K562 (cell line): ENCODE results near the gene CPSF4L. TPM values are rescaled to one million over a fixed set of nuclear protein-coding genes. Genes with fewer than 3 reads are reported as not detected.
A peak's percentile ranks its signal among the peaks of the same experiment; 100 is the strongest.

Experiments
- ARID1B ChIP-seq: fragments of 450-650 bp; IDR thresholded peaks from 2 replicates; pipeline ENCODE4 v1.6.1; 2016; ENCODE audit warnings: antibody characterized with exemption, mild to moderate bottlenecking, inconsistent platforms
- DACH1 ChIP-seq: fragments of 450-650 bp; IDR thresholded peaks from 2 replicates; pipeline ENCODE4 v1.6.1; 2018; ENCODE audit not compliant: partially characterized antibody
- EGR1 ChIP-seq: fragments of 450-650 bp; conservative IDR thresholded peaks from 2 replicates; pipeline ENCODE4 v1.6.1; 2017; ENCODE audit warnings: mild to moderate bottlenecking
- HMBOX1 ChIP-seq: sonication (generic); IDR thresholded peaks from 2 replicates; pipeline ENCODE4 v1.6.1; 2016
- ID3 ChIP-seq, 2 experiments: fragments of 250-450 bp in 1 of 2; fragments of 450-650 bp in 1 of 2; sonication (Bioruptor Pico) in 1 of 2; IDR thresholded peaks; 2 replicates each; pipeline versions ENCODE4 v1.6.1 to v1.8.0; 2016 to 2021; ENCODE audit warnings: mild to moderate bottlenecking in 2 of 2, moderate library complexity in 2 of 2, missing compliant biosample characterization in 1 of 2, missing genetic modification characterization in 1 of 2
- JUN ChIP-seq, 2 experiments: sonication (generic) in 1 of 2; formaldehyde crosslinking in 1 of 2; IDR thresholded peaks; 2 replicates each; pipeline versions ENCODE4 v1.6.1 to v1.8.0; 2012 to 2022; ENCODE audit warnings: borderline replicate concordance in 2 of 2, mild to moderate bottlenecking in 2 of 2, improper control_type of control experiment in 1 of 2, low read depth in 1 of 2, low read length in 1 of 2, missing genetic modification reagents in 1 of 2
- KLF16 ChIP-seq: IDR thresholded peaks from 2 replicates; pipeline ENCODE4 v1.6.1; 2016; ENCODE audit warnings: antibody characterized with exemption
- MAFF ChIP-seq: IDR thresholded peaks from 2 replicates; pipeline ENCODE4 v1.6.1; 2012; ENCODE audit warnings: low read length, improper control_type of control experiment
- MAFK ChIP-seq: IDR thresholded peaks from 2 replicates; pipeline ENCODE4 v1.6.1; 2011; ENCODE audit warnings: low read length, improper control_type of control experiment
- MEF2A ChIP-seq: IDR thresholded peaks from 2 replicates; pipeline ENCODE4 v1.6.1; 2011; ENCODE audit warnings: low read depth, mild to moderate bottlenecking, low read length, moderate library complexity; ENCODE audit not compliant: control insufficient read depth
- MYNN ChIP-seq, 2 experiments: sonication (generic); formaldehyde crosslinking in 1 of 2; IDR thresholded peaks; 2 replicates each; pipeline versions ENCODE4 v1.5.0 to v1.6.1; 2016 to 2020; ENCODE audit warnings: antibody characterized with exemption in 1 of 2, missing genetic modification reagents in 1 of 2
- NFE2L1 ChIP-seq: fragments of 450-650 bp; IDR thresholded peaks from 2 replicates; pipeline ENCODE4 v1.6.1; 2016; ENCODE audit warnings: missing genetic modification characterization, low read depth, mild to moderate bottlenecking, missing compliant biosample characterization, moderate library complexity, borderline replicate concordance
- NR2C2 ChIP-seq, 2 experiments: fragments of 200-800 bp in 1 of 2; sonication (Bioruptor generic) in 1 of 2; sonication (generic) in 1 of 2; formaldehyde crosslinking in 1 of 2; IDR thresholded peaks; 2 replicates each; pipeline versions ENCODE4 v1.6.1 to v1.8.0; 2016 to 2022; ENCODE audit warnings: mild to moderate bottlenecking in 1 of 2, missing compliant biosample characterization in 1 of 2, missing genetic modification characterization in 1 of 2, missing genetic modification reagents in 1 of 2
- PTTG1 ChIP-seq: fragments of 450-650 bp; IDR thresholded peaks from 2 replicates; pipeline ENCODE4 v1.6.1; 2016; ENCODE audit warnings: low read depth, mild to moderate bottlenecking, missing genetic modification characterization, missing compliant biosample characterization
- RBM15 ChIP-seq: fragments of 200-400 bp; formaldehyde crosslinking; IDR thresholded peaks from 2 replicates; pipeline ENCODE4 v1.6.1; 2018; ENCODE audit warnings: mild to moderate bottlenecking, low read length, moderate library complexity; ENCODE audit not compliant: insufficient read depth
- RCOR1 ChIP-seq, 2 experiments: IDR thresholded peaks; 2 replicates each; pipeline ENCODE4 v1.6.1; 2012; ENCODE audit warnings: low read depth in 2 of 2, low read length in 2 of 2, borderline replicate concordance in 1 of 2, improper control_type of control experiment in 1 of 2
- RNF2 ChIP-seq: sonication (generic); IDR thresholded peaks from 2 replicates; pipeline ENCODE4 v1.6.1; 2016
- SMAD4 ChIP-seq: fragments of 250-450 bp; sonication (Bioruptor Pico); conservative IDR thresholded peaks from 2 replicates; pipeline ENCODE4 v1.8.0; 2021; ENCODE audit warnings: inconsistent platforms, mild to moderate bottlenecking, moderate library complexity
- SP2 ChIP-seq: IDR thresholded peaks from 2 replicates; pipeline ENCODE4 v1.6.1; 2011; ENCODE audit warnings: mild to moderate bottlenecking, low read depth, low read length, moderate library complexity; ENCODE audit not compliant: poor library complexity, severe bottlenecking; ENCODE audit errors: extremely low read depth
- SPI1 ChIP-seq: IDR thresholded peaks from 2 replicates; pipeline ENCODE4 v1.6.1; 2011; ENCODE audit warnings: low read depth, low read length, control low read depth, borderline replicate concordance
- SRF ChIP-seq, 2 experiments: fragments of 250-450, 450-650 bp in 1 of 2; sonication (Bioruptor Pico) in 1 of 2; sonication (generic) in 1 of 2; formaldehyde crosslinking; IDR thresholded peaks; 2 replicates each; pipeline versions ENCODE4 v1.5.0 to v1.5.1; 2020 to 2022; ENCODE audit warnings: mild to moderate bottlenecking in 1 of 2, missing genetic modification reagents in 1 of 2
- VEZF1 ChIP-seq: fragments of 200-800 bp; sonication (Bioruptor generic); IDR thresholded peaks from 2 replicates; pipeline ENCODE4 v1.6.1; 2017; ENCODE audit warnings: missing genetic modification characterization, missing compliant biosample characterization
- ZNF316 ChIP-seq: fragments of 450-650 bp; IDR thresholded peaks from 2 replicates; pipeline ENCODE4 v1.6.1; 2016
- ZNF41 ChIP-seq: fragments of 250-450 bp; sonication (Bioruptor Pico); conservative IDR thresholded peaks from 2 replicates; pipeline ENCODE4 v1.4.0; 2020; ENCODE audit warnings: mild to moderate bottlenecking
- ZNF445 ChIP-seq: fragments of 250-450 bp; sonication (Bioruptor Pico); IDR thresholded peaks from 2 replicates; pipeline ENCODE4 v1.4.0; 2020; ENCODE audit warnings: low read depth, mild to moderate bottlenecking, moderate library complexity
- polyA plus RNA-seq, 8 experiments: library from polyadenylated mRNA; depleted of rRNA in 4 of 8; stranded (reverse) in 5 of 8; unstranded in 3 of 8; fragments of >200 nt; fragmentation: Nextera tagmentation in 2 of 8; fragmentation: Illumina TruSeq in 1 of 8; extraction: Ambion mirVana in 2 of 8; extraction: Trizol in 1 of 8; gene quantifications; 2 replicates each; pipeline versions ENCODE4 v1.2.1 to v1.2.3, GENCODE V29; 2011 to 2014; ENCODE audit warnings: inconsistent platforms in 1 of 8, missing spikeins in 1 of 8
- total RNA-seq, 7 experiments: library from RNA; depleted of rRNA in 6 of 7; stranded (reverse); fragments of >200 nt in 6 of 7; fragmentation: Illumina TruSeq in 2 of 7; extraction: Trizol in 2 of 7; gene quantifications; 2 replicates each; pipeline versions ENCODE4 v1.2.1 to v1.2.3, GENCODE V29; 2011 to 2021; ENCODE audit warnings: low replicate concordance in 1 of 7

CPSF4L gene
- total and polyA plus RNA-seq, 9 of the 15 experiments (the other 6 are each of a cell fraction or from before 2014, with no cell fraction given), result not detected

GRCh38 chr17:73291260-73291801 is 29.7 kb upstream of the CPSF4L start (continued):
- TF ChIP-seq MEF2A, result peak; percentile 45; the same call in 1 of the 2 replicates
- TF ChIP-seq VEZF1 (CRISPR knock-in tag), result peak; percentile 85
- TF ChIP-seq MYNN (IDR thresholded peaks at IDR 0.05), result peak; percentile 72; the same call in 1 of the 2 replicates
- no peak for TF ChIP-seq MYNN (CRISPR knock-in tag; IDR thresholded peaks at IDR 0.05)
- TF ChIP-seq SMAD4 (CRISPR knock-in tag), result 0 out of 2 replicates have a peak, but pooled peaks have one; percentile 27
- TF ChIP-seq SP2, result peak; percentile 24
- TF ChIP-seq ZNF41 (CRISPR knock-in tag), result no peak
- 0 out of 4 replicates have a peak, but pooled peaks of 1 of the 2 experiments have one; percentile 60 for TF ChIP-seq SRF (CRISPR knock-in tag; IDR thresholded peaks at IDR 0.05)
- TF ChIP-seq MAFF, result peak; percentile 27; the same call in 1 of the 2 replicates
- 0 out of 2 replicates have a peak, but pooled peaks have one; percentile 6 for TF ChIP-seq EGR1
- no peak for TF ChIP-seq ZNF445 (CRISPR knock-in tag)
- peak; percentile 52 for TF ChIP-seq ZNF316
- no peak for TF ChIP-seq KLF16
- TF ChIP-seq ID3 (CRISPR knock-in tag; IDR thresholded peaks at IDR 0.05), result no peak
- no peak for TF ChIP-seq ID3 (tag; IDR thresholded peaks at IDR 0.05)
- TF ChIP-seq HMBOX1, result peak; percentile 48; the same call in 1 of the 2 replicates
- peak; percentile 57; the same call in 1 of the 2 replicates for TF ChIP-seq JUN (IDR thresholded peaks at IDR 0.05; ENCODE audit: borderline replicate concordance, low read depth, low read length)
- TF ChIP-seq JUN (CRISPR knock-in tag; IDR thresholded peaks at IDR 0.05; ENCODE audit: borderline replicate concordance), result no peak
- no peak for TF ChIP-seq NR2C2 (CRISPR knock-in tag; IDR thresholded peaks at IDR 0.05)
- peak; percentile 66; the same call in 1 of the 2 replicates for TF ChIP-seq NR2C2 (tag; IDR thresholded peaks at IDR 0.05)
- peak; percentile 64; the same call in 1 of the 2 replicates for TF ChIP-seq SPI1
- no peak for TF ChIP-seq DACH1
- peak; percentile 42; the same call in 1 of the 2 replicates for TF ChIP-seq RNF2
- no peak for TF ChIP-seq NFE2L1
- peak in 1 of 2 experiments; percentile 31; a peak in 1 of 4 replicates for TF ChIP-seq RCOR1 (IDR thresholded peaks at IDR 0.05; ENCODE audit: borderline replicate concordance in 1 of 2, low read depth in 2 of 2, low read length in 2 of 2)
- TF ChIP-seq RBM15, result no peak
- no peak for TF ChIP-seq PTTG1
- peak; percentile 64 for TF ChIP-seq MAFK
- TF ChIP-seq ARID1B, result peak; percentile 69
